Left kidney (tissue), 8 donors: ENCODE data around the gene REPS1. TPM values are rescaled to one million over a fixed set of nuclear protein-coding genes. Genes with fewer than 3 reads are reported as not detected.
A peak's percentile ranks its signal among the peaks of the same experiment; 100 is the strongest.
"Not testable (repeated sequence)": the region's sequence is repeated elsewhere in the genome, so short reads cannot be mapped to it uniquely, and the experiment has no call there.

Experiments used
- DNase-seq: peaks from one replicate; pipeline ENCODE4 v3.0.0-alpha.2; 2013
- long read RNA-seq, 8 donors: transcript quantifications; one replicate each; lab custom pipeline, GENCODE V29; 2026
- polyA plus RNA-seq: library from polyadenylated mRNA; unstranded; fragments of 120-200 nt; gene quantifications from one replicate; pipeline ENCODE4 v1.2.1, GENCODE V29; 2013; ENCODE audit not compliant: insufficient read length

REPS1 gene, protein sequence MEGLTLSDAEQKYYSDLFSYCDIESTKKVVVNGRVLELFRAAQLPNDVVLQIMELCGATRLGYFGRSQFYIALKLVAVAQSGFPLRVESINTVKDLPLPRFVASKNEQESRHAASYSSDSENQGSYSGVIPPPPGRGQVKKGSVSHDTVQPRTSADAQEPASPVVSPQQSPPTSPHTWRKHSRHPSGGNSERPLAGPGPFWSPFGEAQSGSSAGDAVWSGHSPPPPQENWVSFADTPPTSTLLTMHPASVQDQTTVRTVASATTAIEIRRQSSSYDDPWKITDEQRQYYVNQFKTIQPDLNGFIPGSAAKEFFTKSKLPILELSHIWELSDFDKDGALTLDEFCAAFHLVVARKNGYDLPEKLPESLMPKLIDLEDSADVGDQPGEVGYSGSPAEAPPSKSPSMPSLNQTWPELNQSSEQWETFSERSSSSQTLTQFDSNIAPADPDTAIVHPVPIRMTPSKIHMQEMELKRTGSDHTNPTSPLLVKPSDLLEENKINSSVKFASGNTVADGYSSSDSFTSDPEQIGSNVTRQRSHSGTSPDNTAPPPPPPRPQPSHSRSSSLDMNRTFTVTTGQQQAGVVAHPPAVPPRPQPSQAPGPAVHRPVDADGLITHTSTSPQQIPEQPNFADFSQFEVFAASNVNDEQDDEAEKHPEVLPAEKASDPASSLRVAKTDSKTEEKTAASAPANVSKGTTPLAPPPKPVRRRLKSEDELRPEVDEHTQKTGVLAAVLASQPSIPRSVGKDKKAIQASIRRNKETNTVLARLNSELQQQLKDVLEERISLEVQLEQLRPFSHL
- polyA plus RNA-seq, result 93.4 TPM
- long read RNA-seq, donor 1, partial matches to known transcripts, result 6 of 7 reads
- long read RNA-seq, donor 1, other reads (novel, unspliced or antisense), result 0 of 7 reads
- long read RNA-seq, donor 2, full-length matches to known transcripts, result 6 of 13 reads
- long read RNA-seq, donor 2, partial matches to known transcripts, result 7 of 13 reads
- long read RNA-seq, donor 2, other reads (novel, unspliced or antisense), result 0 of 13 reads
- long read RNA-seq, donor 3, full-length matches to known transcripts, result 3 of 8 reads
- long read RNA-seq, donor 3, partial matches to known transcripts, result 5 of 8 reads
- long read RNA-seq, donor 3, other reads (novel, unspliced or antisense), result 0 of 8 reads
- long read RNA-seq, donor 4, result 0 reads
- long read RNA-seq, donor 5, full-length matches to known transcripts, result 8 of 8 reads
- long read RNA-seq, donor 5, partial matches to known transcripts, result 0 of 8 reads
- long read RNA-seq, donor 5, other reads (novel, unspliced or antisense), result 0 of 8 reads
- long read RNA-seq, donor 6, partial matches to known transcripts, result 0 of 1 reads
- long read RNA-seq, donor 6, other reads (novel, unspliced or antisense), result 0 of 1 reads
- long read RNA-seq, donor 7, partial matches to known transcripts, result 0 of 2 reads
- long read RNA-seq, donor 7, other reads (novel, unspliced or antisense), result 0 of 2 reads
- long read RNA-seq, donor 8, partial matches to known transcripts, result 0 of 5 reads
- long read RNA-seq, donor 8, other reads (novel, unspliced or antisense), result 0 of 5 reads

DNA sequence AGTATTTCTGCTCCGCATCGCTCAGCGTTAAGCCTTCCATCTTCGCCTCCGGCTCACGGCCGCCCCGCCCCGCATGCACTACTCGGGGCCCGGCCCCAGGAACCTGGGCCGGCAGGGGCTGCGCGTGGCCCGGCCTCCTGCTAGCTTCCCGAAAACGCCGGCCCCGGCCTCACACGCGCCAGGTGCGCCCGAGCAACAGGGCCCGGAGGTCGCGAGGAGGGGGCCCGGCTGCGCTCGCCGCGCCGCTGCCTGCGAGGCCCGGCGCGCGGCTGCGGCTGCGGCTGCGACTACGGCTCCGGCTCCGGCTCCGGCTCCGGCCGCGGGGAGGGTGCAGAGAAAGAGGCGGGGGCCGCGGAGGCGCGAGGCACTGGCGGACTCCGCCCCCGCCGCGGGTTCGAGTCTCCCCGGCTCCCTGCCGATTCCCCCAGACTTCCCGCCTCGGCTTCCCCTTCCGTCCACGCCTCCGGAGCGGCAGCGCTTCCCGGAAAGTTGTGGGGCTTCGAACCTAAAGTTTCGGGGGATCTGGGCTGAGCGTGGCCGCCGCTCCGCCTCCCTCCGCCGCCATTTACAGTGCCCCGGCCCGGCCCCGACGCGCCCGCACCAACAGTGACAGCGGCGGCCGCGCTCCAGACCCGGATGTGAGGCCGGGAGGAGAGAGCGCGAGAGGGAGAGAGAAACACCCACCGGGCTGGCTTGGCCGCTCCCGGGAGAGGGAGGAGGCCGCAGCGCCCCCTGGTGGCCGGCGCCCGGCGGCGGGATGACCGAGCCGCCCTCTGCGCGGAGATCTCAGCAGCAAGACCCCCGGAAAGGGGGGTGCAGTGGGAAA, at the start of gene REPS1:
Gene REPS1 (minus strand): TSS at position 611 of the 826 bp plus-strand sequence. CDS start 571 bp downstream, at position 40.
- DNase-seq, result peak; percentile 89

DNA sequence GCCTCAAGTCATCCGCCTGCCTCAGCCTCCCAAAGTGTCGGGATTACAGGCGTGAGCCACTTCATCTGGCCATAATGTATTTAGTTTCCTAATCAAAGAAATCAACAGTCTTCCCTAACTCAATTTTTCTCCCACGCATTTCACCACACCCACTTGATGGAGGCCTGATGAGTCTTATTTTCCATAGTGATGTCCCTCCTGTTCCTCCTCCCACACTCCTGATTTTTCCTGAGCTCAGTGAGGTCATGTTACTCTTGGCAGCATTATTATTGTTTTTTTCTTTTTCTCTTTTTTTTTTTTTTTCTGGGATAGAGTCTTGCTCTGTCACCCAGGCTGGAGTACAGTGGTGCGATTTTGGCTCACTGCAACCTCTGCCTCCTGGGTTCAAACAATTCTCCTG, 49.4 kb upstream of the REPS1 start:
- no peak for DNase-seq

DNA sequence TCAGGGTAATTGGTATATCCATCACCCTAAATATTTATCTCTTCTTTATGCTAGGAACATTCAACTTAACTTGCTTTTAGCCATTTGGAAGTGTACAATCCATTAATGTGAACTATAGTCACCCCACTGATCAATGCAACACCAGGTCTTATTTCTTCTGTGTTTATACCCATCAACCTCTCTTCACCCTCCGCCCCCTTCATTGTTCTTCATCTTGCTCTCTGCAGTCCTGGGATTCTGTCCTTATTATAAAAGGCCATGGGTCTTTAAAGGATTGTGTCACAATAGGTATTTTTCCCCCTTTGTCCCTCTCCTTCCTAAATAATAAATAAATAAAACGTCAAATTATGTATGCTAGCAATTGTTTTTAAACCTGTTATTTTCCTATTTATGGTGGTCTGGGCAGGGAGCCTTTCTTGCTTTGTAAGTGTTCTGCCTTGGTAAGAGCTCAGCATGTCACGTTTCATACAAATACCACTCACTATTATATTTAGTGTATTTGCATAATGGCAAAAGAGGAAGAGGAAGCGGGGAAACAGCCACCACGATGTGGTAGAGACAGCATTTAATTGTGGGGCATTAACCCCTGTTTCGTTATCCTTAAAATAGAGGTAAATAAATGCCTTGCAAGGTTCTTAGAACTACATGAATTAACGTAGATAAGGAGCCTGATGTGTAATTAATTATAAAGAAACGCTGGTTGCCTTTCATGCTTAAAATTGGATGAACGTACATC, 42.3 kb upstream of the REPS1 start:
- DNase-seq, result no peak

DNA sequence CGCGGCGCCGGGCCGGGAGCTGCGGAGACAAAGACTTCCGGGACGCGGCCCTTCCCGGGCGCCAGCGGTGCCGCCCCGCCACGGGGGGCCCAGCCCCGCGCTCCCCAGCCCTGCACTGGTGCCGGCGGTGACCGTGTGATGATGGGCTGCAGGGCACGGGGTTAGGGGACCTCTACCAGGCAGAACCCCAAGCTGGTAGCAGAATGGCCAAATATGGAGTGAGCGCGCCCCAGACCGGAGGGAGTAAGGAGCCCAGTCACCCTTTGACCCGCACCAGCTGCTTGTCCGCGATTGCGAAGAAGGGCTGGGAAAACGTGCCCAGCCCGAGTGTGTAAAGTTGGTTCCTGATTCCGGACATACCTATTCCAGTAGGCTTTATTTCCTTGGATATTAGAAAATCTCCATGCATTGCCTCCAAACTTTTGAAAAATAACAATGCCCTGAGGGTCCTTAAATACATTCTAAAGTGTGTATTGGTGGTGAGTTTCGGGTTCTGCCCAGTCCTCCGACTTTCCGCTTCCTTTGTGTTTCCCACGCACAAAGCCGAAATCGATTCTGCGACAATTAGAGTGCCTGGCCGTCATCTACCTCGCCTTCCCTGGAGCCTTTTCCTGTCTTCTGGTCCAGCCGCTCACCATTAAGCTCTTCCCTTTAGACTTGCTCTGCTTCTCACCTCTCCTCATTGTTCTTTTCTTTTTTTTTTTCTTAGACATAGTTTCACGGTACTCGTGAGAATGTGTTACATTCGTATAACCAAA, 41.6 kb upstream of the REPS1 start:
- peak; percentile 53 for DNase-seq

DNA sequence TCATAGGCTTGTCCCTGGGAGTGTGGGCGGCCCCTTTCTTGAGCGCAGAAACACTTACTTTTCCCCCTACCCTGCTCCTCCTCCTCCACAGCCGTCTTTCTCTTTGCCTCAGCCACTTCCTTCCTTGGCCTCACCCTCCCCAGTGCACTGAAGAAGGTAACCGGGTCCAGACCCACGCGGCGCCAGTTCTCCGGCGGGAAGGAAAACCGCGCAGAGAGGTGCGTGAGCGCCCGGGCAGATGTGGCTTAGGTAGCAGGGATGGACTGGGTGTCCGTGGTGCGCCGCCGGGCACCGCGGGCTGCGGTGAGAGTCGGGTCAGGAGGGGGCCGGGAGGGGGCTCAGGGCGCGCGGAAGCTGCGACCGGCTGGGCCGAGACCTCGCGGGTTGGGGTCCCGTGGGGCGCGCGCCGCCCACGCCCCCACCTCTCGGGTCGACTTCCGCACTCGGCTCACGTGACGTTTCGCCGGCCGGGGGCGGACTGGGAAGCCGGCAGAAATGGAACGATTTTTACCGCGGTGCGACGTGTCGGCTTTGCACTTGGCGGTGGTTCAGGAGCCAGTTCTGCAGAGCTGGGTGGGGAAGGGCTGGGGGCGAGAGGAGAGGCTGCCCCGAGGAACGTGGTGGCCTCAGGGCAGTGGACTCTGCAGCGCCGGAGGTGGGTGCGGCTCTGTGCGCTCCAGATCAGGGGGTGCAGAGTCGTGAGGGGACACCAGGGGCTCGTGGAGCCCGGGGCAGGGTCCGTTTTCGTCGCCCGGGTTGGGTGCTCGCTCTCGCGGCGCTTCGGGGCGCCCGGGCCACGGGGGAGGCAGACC, 40.8 kb upstream of the REPS1 start, which contains the start of gene ABRACL:
Gene ABRACL (plus strand): TSS at position 88 of the 812 bp plus-strand sequence. CDS start 5,416 bp downstream, outside the sequence.
- DNase-seq, result peak; percentile 63

DNA sequence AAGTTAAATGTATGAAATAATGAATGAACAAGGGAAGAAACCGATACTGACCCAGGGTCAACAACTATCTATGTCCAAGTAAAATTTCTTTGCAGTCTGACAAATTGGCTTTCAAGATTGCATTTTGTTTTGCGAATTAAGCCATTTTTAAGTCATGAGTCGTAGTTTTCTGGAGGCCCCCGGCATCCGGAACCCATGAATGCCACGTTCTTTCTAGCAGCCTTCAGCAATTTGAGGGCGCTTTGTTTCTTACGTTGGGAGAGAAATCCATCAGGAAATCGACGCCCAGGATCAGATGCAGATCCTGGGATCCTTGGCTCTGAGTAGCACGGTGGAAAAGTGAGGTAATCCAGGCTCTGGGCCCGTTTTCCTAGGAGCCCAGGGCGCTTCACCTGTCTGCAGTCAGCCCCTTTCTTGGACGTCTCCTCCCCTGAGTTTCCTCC, 40.2 kb upstream of the REPS1 start:
- no peak for DNase-seq

DNA sequence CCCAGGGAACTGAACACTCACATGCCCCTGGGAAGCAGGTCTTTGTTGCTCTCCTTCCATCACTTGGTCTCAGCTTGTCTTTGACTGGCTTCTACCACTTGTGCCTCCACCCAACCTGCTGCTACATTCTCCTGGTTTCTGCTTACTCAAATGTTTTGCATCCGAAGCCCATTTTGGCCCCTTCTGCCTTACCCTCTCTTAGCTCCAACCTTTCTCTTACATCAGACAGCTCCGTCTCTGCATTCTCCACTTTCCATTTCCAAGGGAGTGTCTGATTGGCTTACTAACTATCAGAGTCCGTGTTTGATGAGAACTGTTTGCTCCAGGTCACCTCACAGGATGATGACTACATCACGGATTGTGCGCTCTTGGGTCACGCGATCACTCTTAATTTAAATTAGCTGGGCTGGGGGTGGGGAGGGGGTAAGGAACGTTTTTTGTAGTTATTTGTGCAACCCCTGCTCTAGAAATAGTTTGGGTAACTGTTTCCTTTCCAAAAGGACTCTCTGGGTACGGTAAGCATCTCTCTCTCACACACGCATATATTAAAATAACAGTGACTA, 39.6 kb upstream of the REPS1 start:
- peak; percentile 26 for DNase-seq

DNA sequence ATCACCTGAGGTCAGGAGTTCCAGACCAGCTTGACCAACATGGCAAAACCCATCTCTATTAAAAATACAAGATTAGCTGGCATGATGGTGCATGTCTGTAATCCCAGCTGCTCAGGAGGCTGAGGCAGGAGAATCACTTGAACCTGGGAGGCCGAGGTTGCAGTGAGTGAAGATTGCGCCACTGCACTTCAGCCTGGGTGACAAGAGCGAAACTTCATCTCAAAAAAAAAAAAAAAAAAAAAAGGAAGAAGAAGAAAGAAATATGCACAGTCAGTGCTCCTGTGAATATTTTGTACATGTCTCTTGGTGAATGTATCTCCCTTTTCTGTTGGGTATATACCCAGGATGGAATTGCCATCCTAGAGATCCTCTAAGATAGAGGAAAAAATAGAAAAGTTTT, 37.4 kb upstream of the REPS1 start:
- DNase-seq, result not testable (repeated sequence)

DNA sequence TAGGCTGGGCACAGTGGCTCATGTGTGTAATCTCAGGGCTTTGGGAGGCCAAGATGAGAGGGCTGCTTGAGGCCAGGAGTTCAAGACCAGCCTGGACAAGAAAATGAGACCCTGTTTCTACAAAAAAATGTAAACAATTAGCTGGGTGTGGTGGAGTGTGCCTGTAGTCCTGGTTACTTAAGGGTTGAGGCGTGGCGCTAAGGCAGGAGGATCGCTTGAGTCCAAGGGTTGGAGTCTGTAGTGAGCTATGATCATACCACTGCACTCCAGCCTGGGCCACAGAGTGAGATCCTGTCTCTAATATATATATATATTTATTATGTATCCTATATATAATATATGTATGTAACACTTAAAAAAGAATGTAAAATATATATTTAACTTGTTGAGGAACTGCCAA, 32.6 kb upstream of the REPS1 start:
- DNase-seq, result no peak

DNA sequence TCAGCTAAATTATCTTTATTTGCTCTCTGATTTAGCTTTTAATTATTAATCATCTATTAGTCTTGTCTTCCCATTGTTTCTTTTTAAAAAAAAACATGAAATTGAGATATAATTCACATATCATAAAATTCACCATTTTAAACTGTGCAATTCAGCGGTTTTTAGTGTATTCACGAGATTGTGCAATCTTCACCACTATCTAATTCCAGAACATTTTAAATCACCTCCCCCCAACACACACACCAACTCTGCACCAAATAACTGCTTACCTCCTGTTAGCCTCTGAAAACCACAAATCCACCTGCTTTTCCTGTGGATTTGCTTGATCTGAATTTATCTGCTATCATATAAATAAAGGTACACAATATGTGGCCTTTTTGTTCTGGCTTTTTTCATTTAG, 31.7 kb upstream of the REPS1 start:
- no peak for DNase-seq

DNA sequence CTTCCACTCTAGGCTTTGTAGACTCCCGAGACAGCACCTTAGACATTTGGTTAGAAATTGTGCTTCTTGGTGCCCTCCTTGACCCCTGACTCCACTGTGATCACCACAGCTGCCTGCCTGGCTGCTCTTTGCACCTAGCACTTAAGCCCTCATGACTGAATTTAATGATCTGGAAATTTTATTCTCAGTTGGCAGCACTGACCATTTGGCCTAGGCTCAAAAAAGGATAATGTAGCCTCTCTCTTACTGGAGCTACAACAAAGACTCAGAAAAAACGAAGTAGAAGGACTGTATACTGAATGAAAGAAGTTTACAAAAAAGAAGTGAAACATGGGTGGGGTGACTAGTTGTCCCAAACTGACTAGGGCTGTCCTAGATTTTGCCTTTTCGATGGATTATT, 29.2 kb upstream of the REPS1 start:
- no peak for DNase-seq

DNA sequence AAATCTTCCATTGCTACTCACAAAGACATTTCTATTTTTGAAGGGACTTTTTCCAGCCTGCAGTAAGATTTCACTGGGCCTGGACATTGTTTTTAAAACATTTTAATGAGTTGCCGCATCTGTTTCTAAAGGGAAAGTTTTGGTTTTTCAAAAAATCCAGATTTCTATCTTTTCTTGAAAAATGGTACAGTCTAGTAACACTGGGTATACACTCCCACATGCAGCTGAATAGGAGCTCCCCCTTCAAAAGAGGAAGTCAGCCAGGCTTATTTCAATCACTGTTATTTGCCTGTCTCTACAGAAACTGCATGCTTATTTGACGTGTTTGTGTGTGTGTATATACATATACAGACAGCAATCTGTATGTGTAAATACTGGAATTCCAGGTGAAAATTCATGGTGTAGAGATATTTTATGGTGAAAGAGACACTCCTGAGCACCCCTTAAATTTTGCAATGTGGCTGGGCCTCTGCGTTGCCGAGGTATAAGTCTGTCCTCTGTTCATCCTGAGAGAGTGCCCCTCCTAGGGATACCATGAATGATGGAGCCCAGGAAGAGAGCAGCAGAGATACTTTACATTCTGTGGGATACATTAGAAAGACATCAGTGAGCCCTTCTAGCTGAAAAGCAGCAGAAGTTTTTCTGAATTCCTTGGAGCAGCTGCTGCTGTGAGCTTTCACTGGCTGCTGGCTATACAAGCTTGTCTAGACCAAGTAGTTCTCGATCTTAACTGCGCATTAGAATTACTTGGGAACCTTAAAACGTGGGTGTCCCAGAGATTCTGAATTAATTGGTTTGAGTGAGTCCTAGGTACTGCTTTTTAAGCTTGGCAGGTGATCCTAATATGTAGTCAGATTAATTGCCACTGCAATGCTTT, 28.5 kb upstream of the REPS1 start:
- no peak for DNase-seq

DNA sequence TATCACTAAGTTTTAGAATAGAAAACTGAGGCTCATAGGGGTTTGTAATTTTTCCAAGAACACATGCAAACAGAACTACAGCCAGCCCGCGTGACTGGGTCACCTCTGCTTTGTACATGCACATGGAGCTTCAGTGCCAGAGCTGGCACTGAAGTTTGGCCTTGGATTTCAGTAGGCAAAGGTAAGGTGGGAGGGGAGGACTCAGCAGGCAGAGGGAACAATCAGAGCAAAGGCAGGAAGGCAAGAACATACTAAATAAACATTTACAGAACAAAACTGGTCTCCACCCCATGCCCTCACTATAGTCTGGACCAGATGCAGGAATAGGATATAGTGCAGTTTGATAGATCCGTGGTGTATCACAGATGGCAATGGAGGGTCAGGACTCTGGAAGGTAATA, 26.9 kb upstream of the REPS1 start:
- no peak for DNase-seq

DNA sequence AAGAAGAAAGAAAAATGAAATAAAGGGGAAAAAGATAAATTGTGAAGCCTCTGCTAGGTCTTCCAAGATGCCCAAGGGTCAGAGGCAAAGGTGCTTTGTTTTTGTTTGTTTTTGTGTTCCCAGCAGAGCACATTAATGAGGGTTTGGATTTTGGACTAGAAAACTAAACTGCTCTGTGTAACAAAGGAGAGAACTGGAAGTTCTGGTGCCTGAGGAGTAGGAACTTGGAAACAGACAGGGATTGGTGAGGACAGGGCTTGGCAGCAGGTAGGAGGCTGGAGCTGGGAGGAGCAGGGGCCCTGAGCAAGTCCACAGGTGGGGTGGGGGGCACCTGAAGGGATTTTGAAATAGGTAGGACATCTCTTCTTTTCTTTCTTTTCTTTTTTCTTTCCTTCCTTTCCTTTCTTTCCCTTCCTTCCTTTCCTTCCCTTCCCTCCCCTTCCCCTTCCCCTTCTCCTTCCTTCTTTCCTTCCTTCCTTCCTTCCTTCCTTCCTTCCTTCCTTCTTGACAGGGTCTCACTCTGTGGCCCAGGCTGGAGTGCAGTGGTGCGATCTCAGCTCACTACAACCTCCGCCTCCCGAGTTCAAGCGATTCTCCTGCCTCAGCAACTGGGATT, 25.2 kb upstream of the REPS1 start:
- DNase-seq, result no peak

DNA sequence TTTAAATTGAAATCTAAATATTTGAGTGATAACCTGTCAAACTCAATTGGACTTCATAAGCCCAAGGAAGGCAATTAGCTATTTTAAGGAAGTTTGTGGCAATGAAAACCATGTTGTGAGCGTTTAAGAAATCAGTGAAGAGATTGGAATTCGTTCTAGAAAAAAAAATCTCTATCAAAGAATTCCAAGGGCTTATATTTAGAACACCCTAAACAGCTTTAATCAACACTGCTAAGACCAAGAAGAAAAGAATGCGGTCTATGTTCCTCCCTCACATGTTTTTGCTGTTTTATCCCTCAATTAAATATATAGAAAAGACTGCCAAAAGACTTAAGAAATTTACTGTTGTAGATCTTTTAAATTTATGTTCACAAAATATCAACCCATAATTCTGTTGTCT, 23.9 kb upstream of the REPS1 start:
- no peak for DNase-seq

DNA sequence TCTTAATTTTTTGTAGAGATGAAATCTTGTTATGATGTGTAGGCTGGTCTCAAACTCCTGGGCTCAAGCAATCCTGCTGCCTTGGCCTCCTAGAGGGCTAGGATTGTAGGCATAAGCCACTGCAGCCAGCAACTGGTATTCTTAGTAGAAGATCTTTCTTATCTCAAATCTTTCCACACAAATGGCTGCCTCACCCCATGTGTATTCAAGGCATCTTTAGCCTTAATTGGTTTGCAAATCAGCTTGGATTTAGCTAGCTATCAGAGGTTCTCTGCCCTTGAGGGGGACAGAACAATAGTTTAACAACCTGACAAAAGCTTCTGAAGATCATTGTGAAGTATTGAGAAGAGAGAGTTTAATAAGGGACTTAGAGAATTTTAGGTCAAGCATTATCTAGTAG, 22.6 kb upstream of the REPS1 start:
- no peak for DNase-seq
